B cell (primary cell): Measurements from ENCODE around the gene EPC1.

ENCODE experiments used
- EZH2 ChIP-seq: IDR thresholded peaks from 2 replicates; pipeline ENCODE4 v1.6.1; 2012; ENCODE audit warnings: borderline replicate concordance, low read depth, mild to moderate bottlenecking, moderate library complexity, low read length; ENCODE audit not compliant: insufficient read depth, poor library complexity, severe bottlenecking
- TF ChIP-seq, protein P1 (sequence below): fragments of 200-600 bp; IDR thresholded peaks from one replicate; pipeline ENCODE4 v1.8.0; 2022; ENCODE audit warnings: antibody characterized with exemption, mild to moderate bottlenecking

DNA sequence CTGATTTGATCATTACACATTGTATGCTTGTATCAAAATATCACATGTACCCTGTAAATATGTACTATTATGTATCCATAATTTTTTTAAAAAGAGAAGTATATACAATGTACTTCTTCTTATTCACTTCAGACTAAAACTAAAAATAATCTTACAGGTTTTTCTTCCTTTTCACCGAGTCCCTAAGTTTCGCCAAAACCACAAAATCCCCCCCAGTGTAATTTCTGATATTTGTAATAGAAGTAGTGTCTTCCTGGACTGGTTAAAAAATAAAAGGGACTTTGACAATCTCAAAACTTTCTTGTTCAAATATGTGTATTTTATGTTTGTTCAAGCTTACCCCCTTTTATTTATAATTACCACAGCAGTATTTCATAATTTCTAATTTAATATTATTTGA, 23.9 kb downstream of the EPC1 start:
- TF ChIP-seq, protein P1, sequence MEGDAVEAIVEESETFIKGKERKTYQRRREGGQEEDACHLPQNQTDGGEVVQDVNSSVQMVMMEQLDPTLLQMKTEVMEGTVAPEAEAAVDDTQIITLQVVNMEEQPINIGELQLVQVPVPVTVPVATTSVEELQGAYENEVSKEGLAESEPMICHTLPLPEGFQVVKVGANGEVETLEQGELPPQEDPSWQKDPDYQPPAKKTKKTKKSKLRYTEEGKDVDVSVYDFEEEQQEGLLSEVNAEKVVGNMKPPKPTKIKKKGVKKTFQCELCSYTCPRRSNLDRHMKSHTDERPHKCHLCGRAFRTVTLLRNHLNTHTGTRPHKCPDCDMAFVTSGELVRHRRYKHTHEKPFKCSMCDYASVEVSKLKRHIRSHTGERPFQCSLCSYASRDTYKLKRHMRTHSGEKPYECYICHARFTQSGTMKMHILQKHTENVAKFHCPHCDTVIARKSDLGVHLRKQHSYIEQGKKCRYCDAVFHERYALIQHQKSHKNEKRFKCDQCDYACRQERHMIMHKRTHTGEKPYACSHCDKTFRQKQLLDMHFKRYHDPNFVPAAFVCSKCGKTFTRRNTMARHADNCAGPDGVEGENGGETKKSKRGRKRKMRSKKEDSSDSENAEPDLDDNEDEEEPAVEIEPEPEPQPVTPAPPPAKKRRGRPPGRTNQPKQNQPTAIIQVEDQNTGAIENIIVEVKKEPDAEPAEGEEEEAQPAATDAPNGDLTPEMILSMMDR, result no peak
- no peak for TF ChIP-seq EZH2
